WTC11 (cell line): ENCODE results near the gene DNAAF3. TPM values are rescaled to one million over a fixed set of nuclear protein-coding genes. Genes with fewer than 3 reads are reported as not detected.

Experiments
- ATAC-seq: fragments of 200-7000 bp; cut with Tn5 transposase; 2 replicates; pipeline ENCODE4 v1.10.0; 2021; ENCODE audit warnings: mild to moderate bottlenecking, moderate library complexity
- CTCF ChIA-PET: fragments of 300-600 bp; sonication (Branson Sonifier 250); formaldehyde crosslinking; loops from one replicate; lab custom pipeline; 2021; ENCODE audit warnings: antibody characterized with exemption; lab: Charles Lee
- POLR2A ChIA-PET: fragments of 350-600 bp; sonication (Branson Sonifier 250); formaldehyde crosslinking; loops from one replicate; lab custom pipeline; 2021; ENCODE audit warnings: antibody characterized with exemption; lab: Charles Lee
- DNase-seq: peaks from one replicate; pipeline ENCODE4 v3.0.0; 2021; ENCODE audit warnings: low spot score
- H3K27ac Mint-ChIP-seq: 2 replicates; pipeline ENCODE4 v1.8.0; 2021; ENCODE audit warnings: mixed read lengths
- H3K27me3 Mint-ChIP-seq: 2 replicates; pipeline ENCODE4 v1.8.0; 2021; ENCODE audit warnings: low read depth, mild to moderate bottlenecking, moderate library complexity, mixed read lengths
- H3K36me3 Mint-ChIP-seq: 2 replicates; pipeline ENCODE4 v1.8.0; 2021; ENCODE audit warnings: mixed read lengths
- H3K4me1 Mint-ChIP-seq: 2 replicates; pipeline ENCODE4 v1.8.0; 2022; ENCODE audit warnings: mixed read lengths
- H3K4me3 Mint-ChIP-seq: 2 replicates; pipeline ENCODE4 v1.8.0; 2021; ENCODE audit warnings: mild to moderate bottlenecking, moderate library complexity, mixed read lengths
- H3K9me3 Mint-ChIP-seq: 2 replicates; pipeline ENCODE4 v1.8.0; 2021; ENCODE audit warnings: mixed read lengths
- CREB1 ChIP-seq: sonication (generic); formaldehyde crosslinking; IDR thresholded peaks from 2 replicates; pipeline ENCODE4 v1.8.0; 2023; ENCODE audit warnings: mild to moderate bottlenecking, missing genetic modification reagents
- FOXK1 ChIP-seq: sonication (generic); formaldehyde crosslinking; IDR thresholded peaks from 2 replicates; pipeline ENCODE4 v1.8.0; 2022; ENCODE audit warnings: mild to moderate bottlenecking, moderate library complexity, missing genetic modification reagents
- JAZF1 ChIP-seq: fragments of 250-450 bp; sonication (Bioruptor Pico); IDR thresholded peaks from 2 replicates; pipeline ENCODE4 v1.9.0; 2021; ENCODE audit warnings: moderate library complexity, mild to moderate bottlenecking, inconsistent platforms
- MXD4 ChIP-seq: fragments of 250-450 bp; sonication (Bioruptor Pico); IDR thresholded peaks from 2 replicates; pipeline ENCODE4 v1.8.0; 2021; ENCODE audit warnings: mild to moderate bottlenecking, moderate library complexity, borderline replicate concordance
- NFYB ChIP-seq: sonication (generic); formaldehyde crosslinking; conservative IDR thresholded peaks from 2 replicates; pipeline ENCODE4 v1.8.0; 2022; ENCODE audit warnings: low read depth, missing genetic modification reagents
- SMAD3 ChIP-seq: sonication (generic); formaldehyde crosslinking; IDR thresholded peaks from 2 replicates; pipeline ENCODE4 v1.8.0; 2022; ENCODE audit warnings: missing genetic modification reagents, mild to moderate bottlenecking, borderline replicate concordance
- ZNF121 ChIP-seq: sonication (generic); formaldehyde crosslinking; IDR thresholded peaks from 2 replicates; pipeline ENCODE4 v1.8.0; 2023; ENCODE audit warnings: missing genetic modification reagents
- ZNF416 ChIP-seq: fragments of 250-450 bp; sonication (Bioruptor Pico); IDR thresholded peaks from 2 replicates; pipeline ENCODE4 v1.9.0; 2021; ENCODE audit warnings: mild to moderate bottlenecking, inconsistent platforms
- total RNA-seq: library from RNA; stranded (reverse); gene quantifications from 3 replicates; pipeline ENCODE4 v1.2.3, GENCODE V29; 2021
- TF ChIP-seq, protein P1 (sequence below): sonication (generic); formaldehyde crosslinking; IDR thresholded peaks from 2 replicates; pipeline ENCODE4 v1.8.1; 2023; ENCODE audit warnings: mild to moderate bottlenecking, missing genetic modification reagents
- TF ChIP-seq, protein P2 (sequence below): sonication (generic); formaldehyde crosslinking; IDR thresholded peaks from 2 replicates; pipeline ENCODE4 v1.8.1; 2023; ENCODE audit warnings: mild to moderate bottlenecking, missing genetic modification reagents
- TF ChIP-seq, protein P3 (sequence below): sonication (generic); formaldehyde crosslinking; IDR thresholded peaks from 2 replicates; pipeline ENCODE4 v1.8.1; 2023; ENCODE audit warnings: mild to moderate bottlenecking, missing genetic modification reagents, moderate library complexity
- TF ChIP-seq, protein P4 (sequence below): sonication (generic); formaldehyde crosslinking; IDR thresholded peaks from 2 replicates; pipeline ENCODE4 v1.8.1; 2022; ENCODE audit warnings: mild to moderate bottlenecking, missing genetic modification reagents, moderate library complexity, borderline replicate concordance
- TF ChIP-seq, protein P5 (sequence below): sonication (generic); formaldehyde crosslinking; IDR thresholded peaks from 2 replicates; pipeline ENCODE4 v1.8.0; 2022; ENCODE audit warnings: mild to moderate bottlenecking, missing genetic modification reagents
- TF ChIP-seq, protein P6 (sequence below): sonication (generic); formaldehyde crosslinking; IDR thresholded peaks from 2 replicates; pipeline ENCODE4 v1.8.0; 2023; ENCODE audit warnings: missing genetic modification reagents
- TF ChIP-seq, protein P7 (sequence below): sonication (generic); formaldehyde crosslinking; IDR thresholded peaks from 2 replicates; pipeline ENCODE4 v1.8.0; 2022; ENCODE audit warnings: mild to moderate bottlenecking, missing genetic modification reagents
- TF ChIP-seq, protein P8 (sequence below): sonication (generic); formaldehyde crosslinking; IDR thresholded peaks from 2 replicates; pipeline ENCODE4 v1.8.0; 2022; ENCODE audit warnings: mild to moderate bottlenecking, missing genetic modification reagents

Gene DNAAF3
- total RNA-seq, 1 experiment from 2014 or later, result 4.0 TPM

DNA sequence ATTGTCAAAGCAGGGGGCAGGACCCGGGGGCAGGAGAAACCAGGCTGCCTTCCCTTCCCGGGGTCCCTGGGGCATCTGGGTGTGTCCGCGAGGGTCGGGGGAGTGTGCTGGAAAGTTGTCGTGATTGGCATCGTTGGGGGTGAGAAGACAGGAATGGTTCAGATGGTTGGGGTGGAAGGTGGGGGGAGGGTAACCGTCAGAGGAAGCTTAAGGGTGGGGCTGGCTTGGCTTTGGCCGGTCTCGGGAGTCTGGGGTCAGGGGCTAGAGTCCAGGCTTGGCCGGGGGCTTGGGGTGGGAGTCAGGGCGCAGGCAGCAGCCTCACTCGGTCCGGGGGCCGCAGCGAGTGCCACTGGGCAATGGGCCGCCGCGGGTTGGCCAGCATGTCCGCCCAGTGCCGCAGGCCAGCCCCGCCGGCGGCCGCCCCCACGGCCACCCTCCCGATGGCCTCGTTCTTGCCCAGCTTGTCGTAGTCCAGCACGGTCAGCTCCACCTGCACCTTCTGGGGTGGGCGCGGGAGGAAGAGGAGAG, 6.8 kb upstream of the DNAAF3 start:
- peaks cover 24% of the 10 kb centered on the region for H3K4me1 Mint-ChIP-seq
- CTCF ChIA-PET, result interaction anchor here (1.0 to 3.6 kb wide), 5 partner anchors 13 to 331 kb away, joined by 3 to 23 read pairs (median 13); no protein-coding TSS in a partner anchor
- peaks cover 94% of the 10 kb centered on the region for H3K27me3 Mint-ChIP-seq
- H3K27ac Mint-ChIP-seq, result no peak overlapping the region
- POLR2A ChIA-PET, result interaction anchor here (1.4 kb wide), 1 partner anchor 86 kb away, joined by 7 read pairs; the partner anchor contains the start of gene PPP6R1
- ATAC-seq (no peak), DNase-seq (no peak)
- TF ChIP-seq, protein P1, sequence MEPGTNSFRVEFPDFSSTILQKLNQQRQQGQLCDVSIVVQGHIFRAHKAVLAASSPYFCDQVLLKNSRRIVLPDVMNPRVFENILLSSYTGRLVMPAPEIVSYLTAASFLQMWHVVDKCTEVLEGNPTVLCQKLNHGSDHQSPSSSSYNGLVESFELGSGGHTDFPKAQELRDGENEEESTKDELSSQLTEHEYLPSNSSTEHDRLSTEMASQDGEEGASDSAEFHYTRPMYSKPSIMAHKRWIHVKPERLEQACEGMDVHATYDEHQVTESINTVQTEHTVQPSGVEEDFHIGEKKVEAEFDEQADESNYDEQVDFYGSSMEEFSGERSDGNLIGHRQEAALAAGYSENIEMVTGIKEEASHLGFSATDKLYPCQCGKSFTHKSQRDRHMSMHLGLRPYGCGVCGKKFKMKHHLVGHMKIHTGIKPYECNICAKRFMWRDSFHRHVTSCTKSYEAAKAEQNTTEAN (CRISPR knock-in tag), result no peak
- TF ChIP-seq JAZF1 (CRISPR knock-in tag) (no peak), ZNF416 (CRISPR knock-in tag) (no peak), CREB1 (CRISPR knock-in tag) (no peak), FOXK1 (CRISPR knock-in tag) (no peak), ZNF121 (CRISPR knock-in tag) (no peak), NFYB (no peak), MXD4 (no peak), SMAD3 (no peak)
- TF ChIP-seq, protein P2, sequence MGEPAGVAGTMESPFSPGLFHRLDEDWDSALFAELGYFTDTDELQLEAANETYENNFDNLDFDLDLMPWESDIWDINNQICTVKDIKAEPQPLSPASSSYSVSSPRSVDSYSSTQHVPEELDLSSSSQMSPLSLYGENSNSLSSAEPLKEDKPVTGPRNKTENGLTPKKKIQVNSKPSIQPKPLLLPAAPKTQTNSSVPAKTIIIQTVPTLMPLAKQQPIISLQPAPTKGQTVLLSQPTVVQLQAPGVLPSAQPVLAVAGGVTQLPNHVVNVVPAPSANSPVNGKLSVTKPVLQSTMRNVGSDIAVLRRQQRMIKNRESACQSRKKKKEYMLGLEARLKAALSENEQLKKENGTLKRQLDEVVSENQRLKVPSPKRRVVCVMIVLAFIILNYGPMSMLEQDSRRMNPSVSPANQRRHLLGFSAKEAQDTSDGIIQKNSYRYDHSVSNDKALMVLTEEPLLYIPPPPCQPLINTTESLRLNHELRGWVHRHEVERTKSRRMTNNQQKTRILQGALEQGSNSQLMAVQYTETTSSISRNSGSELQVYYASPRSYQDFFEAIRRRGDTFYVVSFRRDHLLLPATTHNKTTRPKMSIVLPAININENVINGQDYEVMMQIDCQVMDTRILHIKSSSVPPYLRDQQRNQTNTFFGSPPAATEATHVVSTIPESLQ (CRISPR knock-in tag), result no peak
- TF ChIP-seq, protein P3, sequence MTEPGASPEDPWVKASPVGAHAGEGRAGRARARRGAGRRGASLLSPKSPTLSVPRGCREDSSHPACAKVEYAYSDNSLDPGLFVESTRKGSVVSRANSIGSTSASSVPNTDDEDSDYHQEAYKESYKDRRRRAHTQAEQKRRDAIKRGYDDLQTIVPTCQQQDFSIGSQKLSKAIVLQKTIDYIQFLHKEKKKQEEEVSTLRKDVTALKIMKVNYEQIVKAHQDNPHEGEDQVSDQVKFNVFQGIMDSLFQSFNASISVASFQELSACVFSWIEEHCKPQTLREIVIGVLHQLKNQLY (CRISPR knock-in tag), result no peak
- TF ChIP-seq, protein P4, sequence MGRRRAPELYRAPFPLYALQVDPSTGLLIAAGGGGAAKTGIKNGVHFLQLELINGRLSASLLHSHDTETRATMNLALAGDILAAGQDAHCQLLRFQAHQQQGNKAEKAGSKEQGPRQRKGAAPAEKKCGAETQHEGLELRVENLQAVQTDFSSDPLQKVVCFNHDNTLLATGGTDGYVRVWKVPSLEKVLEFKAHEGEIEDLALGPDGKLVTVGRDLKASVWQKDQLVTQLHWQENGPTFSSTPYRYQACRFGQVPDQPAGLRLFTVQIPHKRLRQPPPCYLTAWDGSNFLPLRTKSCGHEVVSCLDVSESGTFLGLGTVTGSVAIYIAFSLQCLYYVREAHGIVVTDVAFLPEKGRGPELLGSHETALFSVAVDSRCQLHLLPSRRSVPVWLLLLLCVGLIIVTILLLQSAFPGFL (CRISPR knock-in tag), result no peak
- TF ChIP-seq, protein P5, sequence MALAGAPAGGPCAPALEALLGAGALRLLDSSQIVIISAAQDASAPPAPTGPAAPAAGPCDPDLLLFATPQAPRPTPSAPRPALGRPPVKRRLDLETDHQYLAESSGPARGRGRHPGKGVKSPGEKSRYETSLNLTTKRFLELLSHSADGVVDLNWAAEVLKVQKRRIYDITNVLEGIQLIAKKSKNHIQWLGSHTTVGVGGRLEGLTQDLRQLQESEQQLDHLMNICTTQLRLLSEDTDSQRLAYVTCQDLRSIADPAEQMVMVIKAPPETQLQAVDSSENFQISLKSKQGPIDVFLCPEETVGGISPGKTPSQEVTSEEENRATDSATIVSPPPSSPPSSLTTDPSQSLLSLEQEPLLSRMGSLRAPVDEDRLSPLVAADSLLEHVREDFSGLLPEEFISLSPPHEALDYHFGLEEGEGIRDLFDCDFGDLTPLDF, result no peak
- TF ChIP-seq, protein P6, sequence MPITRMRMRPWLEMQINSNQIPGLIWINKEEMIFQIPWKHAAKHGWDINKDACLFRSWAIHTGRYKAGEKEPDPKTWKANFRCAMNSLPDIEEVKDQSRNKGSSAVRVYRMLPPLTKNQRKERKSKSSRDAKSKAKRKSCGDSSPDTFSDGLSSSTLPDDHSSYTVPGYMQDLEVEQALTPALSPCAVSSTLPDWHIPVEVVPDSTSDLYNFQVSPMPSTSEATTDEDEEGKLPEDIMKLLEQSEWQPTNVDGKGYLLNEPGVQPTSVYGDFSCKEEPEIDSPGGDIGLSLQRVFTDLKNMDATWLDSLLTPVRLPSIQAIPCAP (CRISPR knock-in tag), result no peak
- TF ChIP-seq, protein P7, sequence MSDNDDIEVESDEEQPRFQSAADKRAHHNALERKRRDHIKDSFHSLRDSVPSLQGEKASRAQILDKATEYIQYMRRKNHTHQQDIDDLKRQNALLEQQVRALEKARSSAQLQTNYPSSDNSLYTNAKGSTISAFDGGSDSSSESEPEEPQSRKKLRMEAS (CRISPR knock-in tag), result no peak
- TF ChIP-seq, protein P8, sequence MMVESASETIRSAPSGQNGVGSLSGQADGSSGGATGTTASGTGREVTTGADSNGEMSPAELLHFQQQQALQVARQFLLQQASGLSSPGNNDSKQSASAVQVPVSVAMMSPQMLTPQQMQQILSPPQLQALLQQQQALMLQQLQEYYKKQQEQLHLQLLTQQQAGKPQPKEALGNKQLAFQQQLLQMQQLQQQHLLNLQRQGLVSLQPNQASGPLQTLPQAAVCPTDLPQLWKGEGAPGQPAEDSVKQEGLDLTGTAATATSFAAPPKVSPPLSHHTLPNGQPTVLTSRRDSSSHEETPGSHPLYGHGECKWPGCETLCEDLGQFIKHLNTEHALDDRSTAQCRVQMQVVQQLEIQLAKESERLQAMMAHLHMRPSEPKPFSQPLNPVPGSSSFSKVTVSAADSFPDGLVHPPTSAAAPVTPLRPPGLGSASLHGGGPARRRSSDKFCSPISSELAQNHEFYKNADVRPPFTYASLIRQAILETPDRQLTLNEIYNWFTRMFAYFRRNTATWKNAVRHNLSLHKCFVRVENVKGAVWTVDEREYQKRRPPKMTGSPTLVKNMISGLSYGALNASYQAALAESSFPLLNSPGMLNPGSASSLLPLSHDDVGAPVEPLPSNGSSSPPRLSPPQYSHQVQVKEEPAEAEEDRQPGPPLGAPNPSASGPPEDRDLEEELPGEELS, result no peak
- H3K4me3 Mint-ChIP-seq, result peak overlapping the region; percentile 80
- H3K36me3 Mint-ChIP-seq, result no peaks in the 10 kb centered on the region
- H3K9me3 Mint-ChIP-seq, result no peaks in the 10 kb centered on the region
